Suprapubic skin (tissue), 4 donors: ENCODE data around the gene MMS22L.

ENCODE experiments used
- POLR2A ChIP-seq, 2 donors: fragments of 450-650 bp; IDR thresholded peaks; one replicate each; pipeline ENCODE4 v1.6.1; 2017; ENCODE audit warnings: antibody characterized with exemption in 2 of 2, mild to moderate bottlenecking in 2 of 2, moderate library complexity in 2 of 2
- POLR2AphosphoS5 ChIP-seq, 3 donors: sonication (generic); formaldehyde crosslinking; IDR thresholded peaks; one replicate each; pipeline ENCODE4 v1.6.1; 2017; ENCODE audit warnings: antibody characterized with exemption in 3 of 3
- TF ChIP-seq, protein P1 (sequence below), 2 donors: fragments of 200-600 bp in 1 of 2; fragments of 450-650 bp in 1 of 2; sonication (generic) in 1 of 2; IDR thresholded peaks; one replicate each; pipeline ENCODE4 v1.5.1; 2016 to 2019; ENCODE audit warnings: antibody characterized with exemption in 2 of 2, mild to moderate bottlenecking in 1 of 2, moderate library complexity in 1 of 2

GRCh38 chr6:97095311-97095850 lies 187.6 kb downstream of the MMS22L start:
- TF ChIP-seq, protein P1, sequence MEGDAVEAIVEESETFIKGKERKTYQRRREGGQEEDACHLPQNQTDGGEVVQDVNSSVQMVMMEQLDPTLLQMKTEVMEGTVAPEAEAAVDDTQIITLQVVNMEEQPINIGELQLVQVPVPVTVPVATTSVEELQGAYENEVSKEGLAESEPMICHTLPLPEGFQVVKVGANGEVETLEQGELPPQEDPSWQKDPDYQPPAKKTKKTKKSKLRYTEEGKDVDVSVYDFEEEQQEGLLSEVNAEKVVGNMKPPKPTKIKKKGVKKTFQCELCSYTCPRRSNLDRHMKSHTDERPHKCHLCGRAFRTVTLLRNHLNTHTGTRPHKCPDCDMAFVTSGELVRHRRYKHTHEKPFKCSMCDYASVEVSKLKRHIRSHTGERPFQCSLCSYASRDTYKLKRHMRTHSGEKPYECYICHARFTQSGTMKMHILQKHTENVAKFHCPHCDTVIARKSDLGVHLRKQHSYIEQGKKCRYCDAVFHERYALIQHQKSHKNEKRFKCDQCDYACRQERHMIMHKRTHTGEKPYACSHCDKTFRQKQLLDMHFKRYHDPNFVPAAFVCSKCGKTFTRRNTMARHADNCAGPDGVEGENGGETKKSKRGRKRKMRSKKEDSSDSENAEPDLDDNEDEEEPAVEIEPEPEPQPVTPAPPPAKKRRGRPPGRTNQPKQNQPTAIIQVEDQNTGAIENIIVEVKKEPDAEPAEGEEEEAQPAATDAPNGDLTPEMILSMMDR (IDR thresholded peaks at IDR 0.05) = no peak
- TF ChIP-seq POLR2A (IDR thresholded peaks at IDR 0.05) (no peak), POLR2AphosphoS5 (IDR thresholded peaks at IDR 0.05) (no peak)
